H9 (cell line): Measurements from ENCODE around the gene MSL3B.

Experiments used
- DNase-seq: peaks from one replicate; pipeline ENCODE4 v3.0.0-alpha.2; 2017
- H2AFZ ChIP-seq: one replicate; pipeline ENCODE4 v1.6.1; 2013; ENCODE audit warnings: mild to moderate bottlenecking, low read length, control low read depth, moderate library complexity
- H2AK5ac ChIP-seq: 2 replicates; pipeline ENCODE4 v1.6.1; 2013; ENCODE audit warnings: low read length, control low read depth, mixed read lengths; ENCODE audit not compliant: insufficient read length
- H2BK120ac ChIP-seq: one replicate; pipeline ENCODE4 v1.6.1; 2013; ENCODE audit warnings: low read depth, mild to moderate bottlenecking, low read length, control low read depth, inconsistent platforms; ENCODE audit not compliant: poor library complexity, severe bottlenecking
- H2BK12ac ChIP-seq: 2 replicates; pipeline ENCODE4 v1.6.1; 2013; ENCODE audit warnings: low read length, control low read depth, mixed read lengths, low read depth; ENCODE audit not compliant: insufficient read length
- H2BK15ac ChIP-seq: 2 replicates; pipeline ENCODE4 v1.6.1; 2013; ENCODE audit warnings: low read depth, low read length, control low read depth
- H2BK20ac ChIP-seq: one replicate; pipeline ENCODE4 v1.6.1; 2013; ENCODE audit warnings: low read depth, mild to moderate bottlenecking, low read length, control low read depth, inconsistent platforms; ENCODE audit not compliant: poor library complexity, severe bottlenecking
- H2BK5ac ChIP-seq: 2 replicates; pipeline ENCODE4 v1.6.1; 2013; ENCODE audit warnings: low read length, control low read depth, mixed read lengths; ENCODE audit not compliant: insufficient read length
- H3K14ac ChIP-seq: 2 replicates; pipeline ENCODE4 v1.6.1; 2013; ENCODE audit warnings: low read length, control low read depth; ENCODE audit not compliant: insufficient read depth
- H3K18ac ChIP-seq: 2 replicates; pipeline ENCODE4 v1.6.1; 2013; ENCODE audit warnings: low read depth, mild to moderate bottlenecking, mixed read lengths, low read length, control low read depth; ENCODE audit not compliant: insufficient read length
- H3K23ac ChIP-seq: 2 replicates; pipeline ENCODE4 v1.6.1; 2013; ENCODE audit warnings: low read length, control low read depth, mixed read lengths, low read depth; ENCODE audit not compliant: insufficient read length
- H3K23me2 ChIP-seq: 2 replicates; pipeline ENCODE4 v1.6.1; 2013; ENCODE audit warnings: low read depth, mild to moderate bottlenecking, mixed read lengths, low read length, control low read depth; ENCODE audit not compliant: insufficient read length, poor library complexity, severe bottlenecking
- H3K27ac ChIP-seq: 2 replicates; pipeline ENCODE4 v1.5.1; 2013; ENCODE audit warnings: low read length, control low read depth, mixed read lengths, low read depth; ENCODE audit not compliant: insufficient read length
- H3K27me3 ChIP-seq: 2 replicates; pipeline ENCODE4 v1.6.1; 2013; ENCODE audit warnings: low read length, control low read depth, inconsistent platforms; ENCODE audit not compliant: insufficient read depth
- H3K4ac ChIP-seq: 2 replicates; pipeline ENCODE4 v1.6.1; 2013; ENCODE audit warnings: low read depth, mild to moderate bottlenecking, control low read depth, inconsistent platforms, low read length, moderate library complexity
- H3K4me1 ChIP-seq: 2 replicates; pipeline ENCODE4 v1.6.1; 2013; ENCODE audit warnings: low read length, control low read depth, inconsistent platforms; ENCODE audit not compliant: insufficient read depth
- H3K4me2 ChIP-seq: 2 replicates; pipeline ENCODE4 v1.6.1; 2013; ENCODE audit warnings: low read length, control low read depth, mixed read lengths; ENCODE audit not compliant: insufficient read length, insufficient read depth
- H3K56ac ChIP-seq: 2 replicates; pipeline ENCODE4 v1.6.1; 2013; ENCODE audit warnings: low read depth, mild to moderate bottlenecking, mixed read lengths, low read length, control low read depth; ENCODE audit not compliant: insufficient read length
- H3K79me1 ChIP-seq: 2 replicates; pipeline ENCODE4 v1.6.1; 2013; ENCODE audit warnings: low read depth, mild to moderate bottlenecking, moderate library complexity, low read length, control low read depth, inconsistent platforms; ENCODE audit not compliant: insufficient read depth, poor library complexity, severe bottlenecking
- H3K79me2 ChIP-seq: 2 replicates; pipeline ENCODE4 v1.6.1; 2013; ENCODE audit warnings: low read length, control low read depth, inconsistent platforms; ENCODE audit not compliant: insufficient read depth
- H3K9ac ChIP-seq: 2 replicates; pipeline ENCODE4 v1.6.1; 2013; ENCODE audit warnings: low read length, control low read depth, mixed read lengths; ENCODE audit not compliant: insufficient read length; ENCODE audit errors: extremely low read depth
- H3K9me3 ChIP-seq: one replicate; pipeline ENCODE4 v1.6.1; 2013; ENCODE audit warnings: low read depth, low read length, inconsistent platforms; ENCODE audit not compliant: control insufficient read depth
- H3T11ph ChIP-seq: one replicate; pipeline ENCODE4 v1.6.1; 2013; ENCODE audit warnings: mild to moderate bottlenecking, low read length, control low read depth, inconsistent platforms
- H4K20me1 ChIP-seq: one replicate; pipeline ENCODE4 v1.6.1; 2013; ENCODE audit not compliant: control insufficient read depth, insufficient read length, insufficient read depth
- H4K5ac ChIP-seq: 2 replicates; pipeline ENCODE4 v1.6.1; 2013; ENCODE audit warnings: low read depth, mild to moderate bottlenecking, mixed read lengths, low read length, control low read depth; ENCODE audit not compliant: insufficient read length
- H4K8ac ChIP-seq: replicated peaks from 2 replicates; pipeline ENCODE4 v1.6.1; 2013; ENCODE audit warnings: low read length, control low read depth, mixed read lengths, low read depth; ENCODE audit not compliant: insufficient read length
- H4K91ac ChIP-seq: 2 replicates; pipeline ENCODE4 v1.6.1; 2013; ENCODE audit warnings: low read depth, mild to moderate bottlenecking, moderate library complexity, mixed read lengths, low read length, control low read depth; ENCODE audit not compliant: insufficient read length
- H3K27ac Mint-ChIP-seq, 3 experiments: 2 replicates in 2 of 3; 3 replicates in 1 of 3; pipeline ENCODE4 v1.8.0; 2020 to 2021; ENCODE audit warnings: mixed read lengths in 3 of 3, mild to moderate bottlenecking in 1 of 3, moderate library complexity in 1 of 3
- H3K27me3 Mint-ChIP-seq: 2 replicates; pipeline ENCODE4 v1.8.0; 2021; ENCODE audit warnings: low read depth, mild to moderate bottlenecking, moderate library complexity, mixed read lengths
- H3K36me3 Mint-ChIP-seq, 3 experiments: 2 replicates in 2 of 3; 3 replicates in 1 of 3; pipeline ENCODE4 v1.8.0; 2020 to 2021; ENCODE audit warnings: low read depth in 3 of 3, mixed read lengths in 3 of 3; ENCODE audit not compliant: insufficient read depth in 1 of 3
- H3K4me1 Mint-ChIP-seq, 2 experiments: 2 replicates each; pipeline ENCODE4 v1.8.0; 2020; ENCODE audit warnings: mixed read lengths in 2 of 2
- H3K4me3 Mint-ChIP-seq, 2 experiments: 2 replicates in 1 of 2; 3 replicates in 1 of 2; pipeline ENCODE4 v1.8.0; 2020 to 2021; ENCODE audit warnings: mild to moderate bottlenecking in 2 of 2, mixed read lengths in 2 of 2, moderate library complexity in 1 of 2
- H3K9me3 Mint-ChIP-seq, 2 experiments: 2 replicates in 1 of 2; 3 replicates in 1 of 2; pipeline ENCODE4 v1.8.0; 2020; ENCODE audit warnings: mild to moderate bottlenecking in 2 of 2, mixed read lengths in 2 of 2, moderate library complexity in 1 of 2
- WGBS: extraction: QIAGEN DNeasy Blood & Tissue Kit; methylation state at CpG from one replicate; pipeline ENCODE4 v1.1.7; 2013; ENCODE audit warnings: missing lambda C conversion rate, low lambda C conversion rate, mixed read lengths; ENCODE audit not compliant: insufficient read length; ENCODE audit errors: extremely low coverage; 5-methylcytosine and 5-hydroxymethylcytosine counted together
- TF ChIP-seq, protein P1 (sequence below): fragments of 200-600 bp; sonication (generic); conservative IDR thresholded peaks from 3 replicates; pipeline ENCODE4 v1.8.0; 2021; ENCODE audit warnings: antibody characterized with exemption, mild to moderate bottlenecking

Gene MSL3B

DNA sequence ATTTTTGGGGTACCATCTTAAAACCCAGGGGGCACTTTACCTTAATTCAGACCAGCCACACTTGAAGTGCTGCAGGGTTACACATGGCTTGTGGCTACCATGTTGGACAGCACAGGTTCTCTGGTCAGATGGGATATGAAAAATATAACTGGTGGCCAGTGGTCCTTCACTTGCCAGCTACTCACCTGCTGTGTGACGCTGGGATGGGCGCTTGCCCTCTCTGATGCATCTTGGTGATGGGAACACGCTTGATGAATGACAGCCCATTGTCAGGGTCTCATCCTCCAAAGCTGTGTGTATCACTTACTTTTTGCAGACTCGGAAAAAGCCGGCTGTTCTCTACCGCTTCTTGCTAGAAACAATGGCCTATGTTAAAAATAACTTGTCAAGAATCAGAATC, 36.3 kb downstream of the MSL3B start:
- Histone ChIP-seq H3K27ac (no peak overlapping the region), H3K4me1 (no peaks in the 10 kb centered on the region), H4K5ac (no peak overlapping the region), H3K56ac (no peak overlapping the region), H3K79me2 (no peaks in the 10 kb centered on the region), H2BK12ac (no peak overlapping the region), H3K27me3 (no peaks in the 10 kb centered on the region), H3K9ac (no peak overlapping the region), H3K14ac (no peak overlapping the region), H2BK5ac (no peak overlapping the region), H2AK5ac (no peak overlapping the region), H4K8ac (no peak overlapping the region), H3T11ph (no peak overlapping the region), H3K9me3 (no peaks in the 10 kb centered on the region), H3K23ac (no peak overlapping the region), H3K4ac (no peak overlapping the region), H3K79me1 (no peaks in the 10 kb centered on the region), H3K4me2 (no peak overlapping the region), H3K18ac (no peak overlapping the region), H4K91ac (no peak overlapping the region), H2BK120ac (no peak overlapping the region), H4K20me1 (peaks cover 4% of the 10 kb centered on the region), H2BK15ac (no peak overlapping the region), H2AFZ (no peak overlapping the region), H2BK20ac (no peak overlapping the region), H3K23me2 (no peaks in the 10 kb centered on the region)
- peaks cover 6 to 9% of the 10 kb centered on the region in 2 experiments for H3K4me1 Mint-ChIP-seq
- DNase-seq, result no peak
- H3K4me3 Mint-ChIP-seq, result no peak overlapping the region
- no CpG with 5 or more reads among the region's 6 CpGs for WGBS
- H3K27ac Mint-ChIP-seq, result no peak overlapping the region
- peaks cover 3% of the 10 kb centered on the region; the same call in 1 of the 2 replicates for H3K27me3 Mint-ChIP-seq
- H3K36me3 Mint-ChIP-seq, result peaks cover 16 to 29% (median 26%) of the 10 kb centered on the region in 3 experiments
- 0 out of 5 replicates have a peak, but pooled peaks cover 0 to under 1% of the 10 kb centered on the region in 2 experiments for H3K9me3 Mint-ChIP-seq
- TF ChIP-seq, protein P1, sequence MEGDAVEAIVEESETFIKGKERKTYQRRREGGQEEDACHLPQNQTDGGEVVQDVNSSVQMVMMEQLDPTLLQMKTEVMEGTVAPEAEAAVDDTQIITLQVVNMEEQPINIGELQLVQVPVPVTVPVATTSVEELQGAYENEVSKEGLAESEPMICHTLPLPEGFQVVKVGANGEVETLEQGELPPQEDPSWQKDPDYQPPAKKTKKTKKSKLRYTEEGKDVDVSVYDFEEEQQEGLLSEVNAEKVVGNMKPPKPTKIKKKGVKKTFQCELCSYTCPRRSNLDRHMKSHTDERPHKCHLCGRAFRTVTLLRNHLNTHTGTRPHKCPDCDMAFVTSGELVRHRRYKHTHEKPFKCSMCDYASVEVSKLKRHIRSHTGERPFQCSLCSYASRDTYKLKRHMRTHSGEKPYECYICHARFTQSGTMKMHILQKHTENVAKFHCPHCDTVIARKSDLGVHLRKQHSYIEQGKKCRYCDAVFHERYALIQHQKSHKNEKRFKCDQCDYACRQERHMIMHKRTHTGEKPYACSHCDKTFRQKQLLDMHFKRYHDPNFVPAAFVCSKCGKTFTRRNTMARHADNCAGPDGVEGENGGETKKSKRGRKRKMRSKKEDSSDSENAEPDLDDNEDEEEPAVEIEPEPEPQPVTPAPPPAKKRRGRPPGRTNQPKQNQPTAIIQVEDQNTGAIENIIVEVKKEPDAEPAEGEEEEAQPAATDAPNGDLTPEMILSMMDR, result no peak
